WTC11 (cell line): Measurements from ENCODE around the gene ANKEF1. TPM values are rescaled to one million over a fixed set of nuclear protein-coding genes. Genes with fewer than 3 reads are reported as not detected.

ENCODE experiments used
- ATAC-seq: fragments of 200-7000 bp; cut with Tn5 transposase; 2 replicates; pipeline ENCODE4 v1.10.0; 2021; ENCODE audit warnings: mild to moderate bottlenecking, moderate library complexity
- CTCF ChIA-PET: fragments of 300-600 bp; sonication (Branson Sonifier 250); formaldehyde crosslinking; loops from one replicate; lab custom pipeline; 2021; ENCODE audit warnings: antibody characterized with exemption; lab: Charles Lee
- POLR2A ChIA-PET: fragments of 350-600 bp; sonication (Branson Sonifier 250); formaldehyde crosslinking; loops from one replicate; lab custom pipeline; 2021; ENCODE audit warnings: antibody characterized with exemption; lab: Charles Lee
- DNase-seq: peaks from one replicate; pipeline ENCODE4 v3.0.0; 2021; ENCODE audit warnings: low spot score
- H3K27ac Mint-ChIP-seq: 2 replicates; pipeline ENCODE4 v1.8.0; 2021; ENCODE audit warnings: mixed read lengths
- H3K27me3 Mint-ChIP-seq: 2 replicates; pipeline ENCODE4 v1.8.0; 2021; ENCODE audit warnings: low read depth, mild to moderate bottlenecking, moderate library complexity, mixed read lengths
- H3K36me3 Mint-ChIP-seq: 2 replicates; pipeline ENCODE4 v1.8.0; 2021; ENCODE audit warnings: mixed read lengths
- H3K4me1 Mint-ChIP-seq: 2 replicates; pipeline ENCODE4 v1.8.0; 2022; ENCODE audit warnings: mixed read lengths
- H3K4me3 Mint-ChIP-seq: 2 replicates; pipeline ENCODE4 v1.8.0; 2021; ENCODE audit warnings: mild to moderate bottlenecking, moderate library complexity, mixed read lengths
- H3K9me3 Mint-ChIP-seq: 2 replicates; pipeline ENCODE4 v1.8.0; 2021; ENCODE audit warnings: mixed read lengths
- ARID4B ChIP-seq: sonication (generic); formaldehyde crosslinking; IDR thresholded peaks from 2 replicates; pipeline ENCODE4 v1.8.0; 2023; ENCODE audit warnings: missing genetic modification reagents, mild to moderate bottlenecking, borderline replicate concordance
- CBFB ChIP-seq: sonication (generic); formaldehyde crosslinking; IDR thresholded peaks from 2 replicates; pipeline ENCODE4 v1.8.1; 2022; ENCODE audit warnings: mild to moderate bottlenecking, low read depth, missing genetic modification reagents
- CREB1 ChIP-seq: sonication (generic); formaldehyde crosslinking; IDR thresholded peaks from 2 replicates; pipeline ENCODE4 v1.8.0; 2023; ENCODE audit warnings: mild to moderate bottlenecking, missing genetic modification reagents
- ERG ChIP-seq: fragments of 250-450 bp; sonication (Bioruptor Pico); IDR thresholded peaks from 2 replicates; pipeline ENCODE4 v1.8.0; 2021; ENCODE audit warnings: mild to moderate bottlenecking
- FOXJ3 ChIP-seq: sonication (generic); formaldehyde crosslinking; IDR thresholded peaks from 2 replicates; pipeline ENCODE4 v1.9.0; 2021; ENCODE audit warnings: missing genetic modification reagents, mild to moderate bottlenecking, borderline replicate concordance
- FOXP4 ChIP-seq: sonication (generic); formaldehyde crosslinking; IDR thresholded peaks from 2 replicates; pipeline ENCODE4 v1.8.0; 2022; ENCODE audit warnings: mild to moderate bottlenecking, missing genetic modification reagents
- GABPB1 ChIP-seq: sonication (generic); formaldehyde crosslinking; IDR thresholded peaks from 2 replicates; pipeline ENCODE4 v1.8.1; 2023; ENCODE audit warnings: mild to moderate bottlenecking, missing genetic modification reagents
- IRF2 ChIP-seq: sonication (generic); formaldehyde crosslinking; IDR thresholded peaks from 2 replicates; pipeline ENCODE4 v1.8.0; 2022; ENCODE audit warnings: low read depth, missing genetic modification reagents, borderline replicate concordance
- RORB ChIP-seq: fragments of 250-450 bp; sonication (Bioruptor Pico); IDR thresholded peaks from 2 replicates; pipeline ENCODE4 v1.9.0; 2021; ENCODE audit warnings: mild to moderate bottlenecking
- SMAD3 ChIP-seq: sonication (generic); formaldehyde crosslinking; IDR thresholded peaks from 2 replicates; pipeline ENCODE4 v1.8.0; 2022; ENCODE audit warnings: missing genetic modification reagents, mild to moderate bottlenecking, borderline replicate concordance
- SMAD4 ChIP-seq: sonication (generic); formaldehyde crosslinking; IDR thresholded peaks from 2 replicates; pipeline ENCODE4 v1.8.0; 2022; ENCODE audit warnings: mild to moderate bottlenecking, missing genetic modification reagents
- SOX15 ChIP-seq: fragments of 250-450 bp; sonication (Bioruptor Pico); IDR thresholded peaks from 2 replicates; pipeline ENCODE4 v1.9.0; 2021; ENCODE audit warnings: mild to moderate bottlenecking
- TCF7 ChIP-seq: sonication (generic); formaldehyde crosslinking; IDR thresholded peaks from 2 replicates; pipeline ENCODE4 v1.8.0; 2022; ENCODE audit warnings: mild to moderate bottlenecking, low read depth, missing genetic modification reagents, moderate library complexity
- TP53 ChIP-seq: sonication (generic); formaldehyde crosslinking; IDR thresholded peaks from 2 replicates; pipeline ENCODE4 v1.8.1; 2023; ENCODE audit warnings: mild to moderate bottlenecking, missing genetic modification reagents
- USF2 ChIP-seq: sonication (generic); formaldehyde crosslinking; IDR thresholded peaks from 2 replicates; pipeline ENCODE4 v1.8.1; 2023; ENCODE audit warnings: mild to moderate bottlenecking, missing genetic modification reagents, moderate library complexity
- ZBTB43 ChIP-seq: sonication (generic); formaldehyde crosslinking; IDR thresholded peaks from 2 replicates; pipeline ENCODE4 v1.8.1; 2023; ENCODE audit warnings: mild to moderate bottlenecking, missing genetic modification reagents
- ZMAT4 ChIP-seq: fragments of 250-450 bp; sonication (Bioruptor Pico); IDR thresholded peaks from 2 replicates; pipeline ENCODE4 v1.9.0; 2021; ENCODE audit warnings: mild to moderate bottlenecking
- ZNF121 ChIP-seq: sonication (generic); formaldehyde crosslinking; IDR thresholded peaks from 2 replicates; pipeline ENCODE4 v1.8.0; 2023; ENCODE audit warnings: missing genetic modification reagents
- ZNF396 ChIP-seq: fragments of 250-450 bp; sonication (Bioruptor Pico); IDR thresholded peaks from 2 replicates; pipeline ENCODE4 v1.8.0; 2021; ENCODE audit warnings: mild to moderate bottlenecking, moderate library complexity, borderline replicate concordance
- ZNF425 ChIP-seq: fragments of 250-450 bp; sonication (Bioruptor Pico); conservative IDR thresholded peaks from 2 replicates; pipeline ENCODE4 v1.9.0; 2021; ENCODE audit warnings: mild to moderate bottlenecking
- total RNA-seq: library from RNA; stranded (reverse); gene quantifications from 3 replicates; pipeline ENCODE4 v1.2.3, GENCODE V29; 2021

Gene ANKEF1
- total RNA-seq, 1 experiment from 2014 or later = 7.1 TPM

GRCh38 chr20:9985773-9986172 is 49.0 kb upstream of the ANKEF1 start (continued):
- no peak for TF ChIP-seq TCF7
- TF ChIP-seq FOXJ3 = no peak
- TF ChIP-seq ZNF396 (CRISPR knock-in tag) = no peak

- no peak for DNase-seq
- TF ChIP-seq CREB1 (CRISPR knock-in tag) (no peak), FOXP4 (CRISPR knock-in tag) (no peak), ZNF425 (CRISPR knock-in tag) (no peak), GABPB1 (CRISPR knock-in tag) (no peak), ZMAT4 (CRISPR knock-in tag) (no peak), ARID4B (CRISPR knock-in tag) (no peak), ZNF121 (CRISPR knock-in tag) (no peak), SMAD4 (no peak), ZBTB43 (no peak)
- Mint-ChIP-seq H3K27me3 (no peaks in the 10 kb centered on the region), H3K36me3 (no peaks in the 10 kb centered on the region), H3K4me3 (no peak overlapping the region), H3K4me1 (no peaks in the 10 kb centered on the region), H3K27ac (no peak overlapping the region), H3K9me3 (peaks cover 7% of the 10 kb centered on the region)
- ChIA-PET POLR2A (no interaction called here), CTCF (no interaction called here)
- ATAC-seq = no peak
These were observed 45.6 kb upstream of the ANKEF1 start for GRCh38 chr20:9989066-9989724.

GRCh38 chr20:9993137-9993536 is 41.6 kb upstream of the ANKEF1 start:
- H3K36me3 Mint-ChIP-seq = peaks cover 5% of the 10 kb centered on the region
- peaks cover 21% of the 10 kb centered on the region for H3K9me3 Mint-ChIP-seq
- ChIA-PET CTCF (no interaction called here), POLR2A (no interaction called here)
- H3K4me1 Mint-ChIP-seq = no peaks in the 10 kb centered on the region
- DNase-seq (no peak), ATAC-seq (no peak)
- no peak overlapping the region for H3K4me3 Mint-ChIP-seq
- no peak overlapping the region for H3K27ac Mint-ChIP-seq
- H3K27me3 Mint-ChIP-seq = no peaks in the 10 kb centered on the region
- TF ChIP-seq ERG (CRISPR knock-in tag) (no peak), USF2 (no peak), SMAD3 (CRISPR knock-in tag) (no peak), TP53 (CRISPR knock-in tag) (no peak), SOX15 (no peak), RORB (CRISPR knock-in tag) (no peak), IRF2 (CRISPR knock-in tag) (no peak), ZNF396 (CRISPR knock-in tag) (no peak), CBFB (CRISPR knock-in tag) (no peak)
